NT2/D1 (cell line): ENCODE measurements around the gene PIK3CD.

Experiments used
- SUZ12 ChIP-seq: IDR thresholded peaks from 2 replicates; pipeline ENCODE4 v1.6.1; 2011; ENCODE audit not compliant: insufficient read length, insufficient read depth; ENCODE audit errors: extremely low read depth
- YY1 ChIP-seq: IDR thresholded peaks from 2 replicates; pipeline ENCODE4 v1.6.1; 2011; ENCODE audit not compliant: insufficient read length, insufficient read depth
- ZNF274 ChIP-seq: IDR thresholded peaks from 2 replicates; pipeline ENCODE4 v1.6.1; 2011; ENCODE audit warnings: mild to moderate bottlenecking, low read depth, low read length

GRCh38 chr1:9699361-9699760 is 47.8 kb downstream of the PIK3CD start:
- TF ChIP-seq ZNF274 (no peak), YY1 (no peak), SUZ12 (no peak)
